OCI-LY7 (cell line): ENCODE measurements around the gene TREM2. TPM values are rescaled to one million over a fixed set of nuclear protein-coding genes. Genes with fewer than 3 reads are reported as not detected.
A peak's percentile ranks its signal among the peaks of the same experiment; 100 is the strongest.

Experiments used
- BruUV-seq: library from RNA; stranded (reverse); fragments of 400-500 nt; replicated peaks from 2 replicates; lab custom pipeline; 2021; lab: Mats Ljungman, UMichigan
- CTCF ChIA-PET: fragments of 300-600 bp; sonication (Branson Sonifier 250); formaldehyde crosslinking; loops from one replicate; lab custom pipeline; 2022; ENCODE audit warnings: antibody characterized with exemption; ENCODE audit not compliant: unreplicated experiment; lab: Charles Lee
- POLR2A ChIA-PET: fragments of 300-600 bp; sonication (Branson Sonifier 250); formaldehyde crosslinking; loops from one replicate; lab custom pipeline; 2022; ENCODE audit warnings: antibody characterized with exemption; lab: Charles Lee
- DNase-seq: peaks from one replicate; pipeline ENCODE4 v3.0.0-alpha.2; 2015; ENCODE audit warnings: low spot score
- H2AFZ ChIP-seq: fragments of 200-600 bp; sonication (generic), shearing (Covaris generic); 2 replicates; pipeline ENCODE4 v1.6.1; 2014; ENCODE audit warnings: mild to moderate bottlenecking, antibody characterized with exemption, low read length, moderate library complexity
- H3K27ac ChIP-seq: fragments of 200-600 bp; sonication (generic); 2 replicates; pipeline ENCODE4 v1.5.1; 2014; ENCODE audit warnings: mixed run types, low read depth, mild to moderate bottlenecking, moderate library complexity, low read length, inconsistent platforms; ENCODE audit not compliant: poor library complexity, severe bottlenecking
- H3K36me3 ChIP-seq: fragments of 200-600 bp; sonication (generic); 2 replicates; pipeline ENCODE4 v1.6.1; 2014; ENCODE audit warnings: mild to moderate bottlenecking, antibody characterized with exemption, low read length, moderate library complexity, mixed read lengths; ENCODE audit not compliant: insufficient read depth
- H3K4me1 ChIP-seq: fragments of 200-600 bp; sonication (generic); 2 replicates; pipeline ENCODE4 v1.5.1; 2014; ENCODE audit warnings: mild to moderate bottlenecking, low read length; ENCODE audit not compliant: insufficient read depth, poor library complexity, severe bottlenecking
- H3K4me2 ChIP-seq: fragments of 200-600 bp; sonication (generic); 2 replicates; pipeline ENCODE4 v1.6.1; 2014; ENCODE audit warnings: mild to moderate bottlenecking, low read length
- H3K4me3 ChIP-seq: fragments of 200-600 bp; sonication (generic); 2 replicates; pipeline ENCODE4 v1.5.1; 2014; ENCODE audit warnings: mild to moderate bottlenecking, low read depth, low read length; ENCODE audit not compliant: poor library complexity, severe bottlenecking
- H3K79me2 ChIP-seq: fragments of 200-600 bp; sonication (generic); 2 replicates; pipeline ENCODE4 v1.6.1; 2016; ENCODE audit warnings: low read depth, mild to moderate bottlenecking, low read length, moderate library complexity, mixed read lengths; ENCODE audit not compliant: insufficient read depth
- H3K9me2 ChIP-seq: fragments of 200-600 bp; sonication (generic); 2 replicates; pipeline ENCODE4 v1.6.1; 2016; ENCODE audit warnings: mild to moderate bottlenecking, low read length, mixed read lengths; ENCODE audit not compliant: insufficient read depth
- H3K9me3 ChIP-seq: fragments of 200-600 bp; sonication (generic); 2 replicates; pipeline ENCODE4 v1.6.1; 2014; ENCODE audit warnings: mild to moderate bottlenecking, mixed run types, low read length, mixed read lengths
- H4K20me1 ChIP-seq: fragments of 200-600 bp; sonication (generic); 2 replicates; pipeline ENCODE4 v1.6.1; 2014; ENCODE audit warnings: mild to moderate bottlenecking, antibody characterized with exemption, low read length, moderate library complexity, mixed read lengths; ENCODE audit not compliant: insufficient read depth
- CTCF ChIP-seq: fragments of 200-600 bp; sonication (generic); conservative IDR thresholded peaks from 2 replicates; pipeline ENCODE4 v1.5.1; 2014; ENCODE audit warnings: mild to moderate bottlenecking, antibody characterized with exemption, low read length, moderate library complexity, mixed read lengths
- EZH2phosphoT487 ChIP-seq: fragments of 200-600 bp; sonication (generic); IDR thresholded peaks from 2 replicates; pipeline ENCODE4 v1.6.1; 2018; ENCODE audit warnings: low read depth, borderline replicate concordance, mild to moderate bottlenecking, mixed run types, antibody characterized with exemption, low read length, moderate library complexity, mixed read lengths
- intact Hi-C: fragments of 100-400 bp; cut with micrococcal nuclease; formaldehyde crosslinking; loops from one replicate; pipeline ENCODE4 v1.10.0; 2022; ENCODE audit not compliant: unreplicated experiment
- total RNA-seq, 2 experiments: library from RNA; depleted of rRNA in 1 of 2; stranded (reverse); fragments of >200 nt in 1 of 2; shearing (Covaris generic) in 1 of 2; gene quantifications; 2 replicates each; pipeline ENCODE4 v1.2.3, GENCODE V29; 2014 to 2022

Gene TREM2
- total RNA-seq, 2 experiments from 2014 or later = not detected

GRCh38 chr6:41200901-41201763, 38.2 kb upstream of the TREM2 start, which contains the start of gene TREML2:
TREML2 (minus strand) TSS chr6:41201149; CDS start chr6:41201008, 141 bp downstream.
- ChIA-PET CTCF (interaction anchor here (1.1 to 1.7 kb wide), 2 partner anchors 16 to 20 kb away, joined by 3 to 4 read pairs; no protein-coding TSS in a partner anchor), POLR2A (interaction anchor here (0.6 to 1.8 kb wide), 14 partner anchors 8 to 966 kb away, joined by 3 to 9 read pairs (median 3); partner anchors contain the start of genes NFYA and OARD1)
- no peaks in the 10 kb centered on the region for H3K9me2 ChIP-seq
- H3K79me2 ChIP-seq = peaks cover 7% of the 10 kb centered on the region; the same call in 1 of the 2 replicates
- H3K9me3 ChIP-seq = no peaks in the 10 kb centered on the region
- peak within 1 kb of the TSS; percentile 65 for H3K4me3 ChIP-seq
- TF ChIP-seq EZH2phosphoT487 (no peak), CTCF (no peak)
- peaks cover 18% of the 10 kb centered on the region for H3K36me3 ChIP-seq
- BruUV-seq = no TSS peak
- no peaks in the 10 kb centered on the region for H4K20me1 ChIP-seq
- peak within 1 kb of the TSS; percentile 83 for H3K4me2 ChIP-seq
- intact Hi-C loops = loop anchor here (2.0 to 5.0 kb wide), 2 partner anchors 116 to 128 kb away; partner anchors contain the start of genes NFYA and OARD1
- peak within 1 kb of the TSS; percentile 95 for H3K27ac ChIP-seq
- H2AFZ ChIP-seq = peak within 1 kb of the TSS; percentile 49; the same call in 1 of the 2 replicates
- H3K4me1 ChIP-seq = peaks cover 49% of the 10 kb centered on the region
- peak; percentile 87 for DNase-seq

- no peak for TF ChIP-seq CTCF
- no peak for TF ChIP-seq EZH2phosphoT487
- POLR2A ChIA-PET = interaction anchor here (0.6 to 1.8 kb wide), 14 partner anchors 9 to 967 kb away, joined by 3 to 9 read pairs (median 3); partner anchors contain the start of genes NFYA and OARD1
- Histone ChIP-seq H3K36me3 (peaks cover 18% of the 10 kb centered on the region), H3K4me3 (peak overlapping the region; percentile 65), H3K27ac (peak overlapping the region; percentile 95), H2AFZ (peak overlapping the region; percentile 49; the same call in 1 of the 2 replicates), H3K4me1 (peaks cover 49% of the 10 kb centered on the region), H3K9me3 (no peaks in the 10 kb centered on the region), H4K20me1 (no peaks in the 10 kb centered on the region), H3K79me2 (peaks cover 7% of the 10 kb centered on the region; the same call in 1 of the 2 replicates), H3K9me2 (no peaks in the 10 kb centered on the region), H3K4me2 (peak overlapping the region; percentile 83)
- CTCF ChIA-PET = interaction anchor here (1.1 to 1.7 kb wide), 3 partner anchors 11 to 20 kb away, joined by 3 to 4 read pairs (median 4); no protein-coding TSS in a partner anchor
- intact Hi-C loops = loop anchor here (2.0 to 5.0 kb wide), 2 partner anchors 117 to 128 kb away; partner anchors contain the start of genes NFYA and OARD1
- DNase-seq = peak; percentile 73
- TSS peak; percentile 79 for BruUV-seq
Measured at GRCh38 chr6:41200296-41200900, 37.5 kb upstream of the TREM2 start.
